ENCODE measurements around the gene YARS1.

DNA sequence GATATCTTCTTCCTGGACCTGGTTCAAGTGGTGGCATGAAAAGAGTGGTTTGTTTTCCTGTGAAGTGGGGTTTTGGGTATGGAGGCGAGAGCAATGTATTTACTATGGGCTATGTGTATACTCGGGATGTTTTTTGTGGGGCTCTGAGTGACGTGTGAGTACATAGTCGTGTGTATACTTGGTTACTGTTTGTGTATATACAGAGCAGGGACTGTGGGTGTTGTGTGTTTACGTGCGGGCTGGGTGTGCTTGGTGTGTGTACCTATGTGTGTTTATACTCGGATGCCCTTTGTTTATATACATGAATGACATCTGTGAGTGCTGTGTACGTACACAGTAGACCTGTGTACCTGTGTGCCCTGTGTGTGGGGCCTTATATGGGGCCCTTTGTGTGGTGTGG lies 50.0 kb downstream of the YARS1 start:
- TF ChIP-seq, protein P1, sequence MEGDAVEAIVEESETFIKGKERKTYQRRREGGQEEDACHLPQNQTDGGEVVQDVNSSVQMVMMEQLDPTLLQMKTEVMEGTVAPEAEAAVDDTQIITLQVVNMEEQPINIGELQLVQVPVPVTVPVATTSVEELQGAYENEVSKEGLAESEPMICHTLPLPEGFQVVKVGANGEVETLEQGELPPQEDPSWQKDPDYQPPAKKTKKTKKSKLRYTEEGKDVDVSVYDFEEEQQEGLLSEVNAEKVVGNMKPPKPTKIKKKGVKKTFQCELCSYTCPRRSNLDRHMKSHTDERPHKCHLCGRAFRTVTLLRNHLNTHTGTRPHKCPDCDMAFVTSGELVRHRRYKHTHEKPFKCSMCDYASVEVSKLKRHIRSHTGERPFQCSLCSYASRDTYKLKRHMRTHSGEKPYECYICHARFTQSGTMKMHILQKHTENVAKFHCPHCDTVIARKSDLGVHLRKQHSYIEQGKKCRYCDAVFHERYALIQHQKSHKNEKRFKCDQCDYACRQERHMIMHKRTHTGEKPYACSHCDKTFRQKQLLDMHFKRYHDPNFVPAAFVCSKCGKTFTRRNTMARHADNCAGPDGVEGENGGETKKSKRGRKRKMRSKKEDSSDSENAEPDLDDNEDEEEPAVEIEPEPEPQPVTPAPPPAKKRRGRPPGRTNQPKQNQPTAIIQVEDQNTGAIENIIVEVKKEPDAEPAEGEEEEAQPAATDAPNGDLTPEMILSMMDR (conservative IDR thresholded peaks at IDR 0.05 in 1 of 2, IDR thresholded peaks at IDR 0.05 in 1 of 2; ENCODE audit: low read depth in 1 of 2, low read length in 2 of 2), result no peak
- TF ChIP-seq EZH2 (IDR thresholded peaks at IDR 0.05; ENCODE audit: low read length, missing control alignments), result no peak

Data from fibroblast of lung (primary cell).